ENCODE measurements around the gene RAC3. TPM values are rescaled to one million over a fixed set of nuclear protein-coding genes. Genes with fewer than 3 reads are reported as not detected.

Gene RAC3
- total and polyA plus RNA-seq, 9 donors, result 7.2 to 15.3 (median 11.2) TPM

GRCh38 chr17:82077617-82078358, 46.3 kb downstream of the RAC3 start:
- Histone ChIP-seq H3K36me3 (ENCODE audit: control insufficient read depth, insufficient read depth, low read length) (peaks cover 39% of the 10 kb centered on the region), H3K27me3 (ENCODE audit: control insufficient read depth, insufficient read depth, low read length) (no peaks in the 10 kb centered on the region), H3K27ac (ENCODE audit: low read length) (no peak overlapping the region), H3K9me3 (replicated peaks; ENCODE audit: control insufficient read depth, low read depth, low read length) (no peaks in the 10 kb centered on the region), H3K4me1 (ENCODE audit: control insufficient read depth, insufficient read depth, low read length) (peaks cover 20% of the 10 kb centered on the region), H3K4me3 (ENCODE audit: low read length) (no peak overlapping the region)
- 59% methylated on average over 14 of the region's 28 CpGs for WGBS (ENCODE audit: insufficient coverage)
- peak; percentile 76 for DNase-seq

DNA sequence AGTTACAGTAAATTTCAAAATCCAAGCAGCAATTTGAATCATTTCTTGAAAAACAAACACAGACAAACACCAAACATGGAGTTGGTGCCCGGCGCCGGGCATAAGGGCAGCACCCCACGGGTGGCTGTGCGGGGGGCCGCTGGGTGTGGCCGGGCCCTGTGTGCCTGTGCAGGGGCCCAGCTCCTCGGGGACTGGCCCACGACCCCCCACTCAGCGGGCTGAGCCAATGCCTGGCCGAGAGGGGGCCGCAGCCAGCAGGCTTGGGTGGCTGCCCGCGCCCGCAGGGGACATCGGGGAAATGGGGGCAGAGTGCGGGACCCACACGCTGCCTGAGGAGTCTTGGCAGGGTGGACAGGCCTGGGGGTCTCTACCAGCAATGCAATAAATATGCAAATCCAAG, 47.0 kb downstream of the RAC3 start:
- H3K4me1 ChIP-seq (ENCODE audit: control insufficient read depth, insufficient read depth, low read length), result peaks cover 20% of the 10 kb centered on the region
- H3K4me3 ChIP-seq (ENCODE audit: low read length), result no peak overlapping the region
- WGBS (ENCODE audit: insufficient coverage), result 92% methylated on average over 11 of the region's 18 CpGs
- H3K36me3 ChIP-seq (ENCODE audit: control insufficient read depth, insufficient read depth, low read length), result peaks cover 45% of the 10 kb centered on the region
- no peaks in the 10 kb centered on the region for H3K27me3 ChIP-seq (ENCODE audit: control insufficient read depth, insufficient read depth, low read length)
- no peak for DNase-seq
- no peak overlapping the region for H3K27ac ChIP-seq (ENCODE audit: low read length)
- no peaks in the 10 kb centered on the region for H3K9me3 ChIP-seq (replicated peaks; ENCODE audit: control insufficient read depth, low read depth, low read length)

DNA sequence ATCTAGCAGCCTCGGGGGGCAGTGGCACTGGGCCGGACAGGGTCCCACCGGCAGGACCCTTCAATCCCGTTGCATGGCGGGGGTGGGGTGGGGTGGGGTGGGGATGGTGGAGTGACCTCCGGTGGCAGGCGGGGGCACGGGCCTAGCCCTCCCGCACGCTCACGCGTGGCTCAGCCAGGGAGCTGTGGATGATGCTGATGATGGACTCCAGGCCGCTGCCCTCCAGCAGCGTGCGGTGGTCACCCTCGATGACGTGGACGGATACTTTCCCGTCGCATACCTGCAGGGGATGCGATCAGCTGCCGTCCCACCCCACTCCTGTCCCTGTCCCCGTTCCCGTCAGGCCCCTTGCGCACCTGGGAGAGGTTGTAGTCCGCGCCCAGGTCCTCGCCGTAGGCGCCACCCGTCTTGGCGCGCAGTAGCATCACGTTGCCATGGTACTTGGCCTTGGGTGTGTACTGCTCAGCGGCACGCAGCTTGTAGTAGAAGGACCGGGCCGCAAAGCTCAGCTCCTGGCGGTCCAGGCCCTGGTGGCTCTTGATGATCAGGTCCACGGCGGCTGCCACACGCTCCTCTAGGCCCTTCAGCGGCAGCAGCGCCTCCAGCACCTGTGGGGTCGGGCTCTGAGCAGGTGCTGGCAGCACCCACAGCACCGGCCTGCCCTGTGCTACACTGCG, 47.7 kb downstream of the RAC3 start:
- 90% methylated on average over 37 of the region's 47 CpGs for WGBS (ENCODE audit: insufficient coverage)
- Histone ChIP-seq H3K9me3 (replicated peaks; ENCODE audit: control insufficient read depth, low read depth, low read length) (no peaks in the 10 kb centered on the region), H3K36me3 (ENCODE audit: control insufficient read depth, insufficient read depth, low read length) (peaks cover 52% of the 10 kb centered on the region), H3K27me3 (ENCODE audit: control insufficient read depth, insufficient read depth, low read length) (no peaks in the 10 kb centered on the region), H3K27ac (ENCODE audit: low read length) (no peak overlapping the region), H3K4me3 (ENCODE audit: low read length) (no peak overlapping the region), H3K4me1 (ENCODE audit: control insufficient read depth, insufficient read depth, low read length) (peaks cover 20% of the 10 kb centered on the region)
- no peak for DNase-seq

DNA sequence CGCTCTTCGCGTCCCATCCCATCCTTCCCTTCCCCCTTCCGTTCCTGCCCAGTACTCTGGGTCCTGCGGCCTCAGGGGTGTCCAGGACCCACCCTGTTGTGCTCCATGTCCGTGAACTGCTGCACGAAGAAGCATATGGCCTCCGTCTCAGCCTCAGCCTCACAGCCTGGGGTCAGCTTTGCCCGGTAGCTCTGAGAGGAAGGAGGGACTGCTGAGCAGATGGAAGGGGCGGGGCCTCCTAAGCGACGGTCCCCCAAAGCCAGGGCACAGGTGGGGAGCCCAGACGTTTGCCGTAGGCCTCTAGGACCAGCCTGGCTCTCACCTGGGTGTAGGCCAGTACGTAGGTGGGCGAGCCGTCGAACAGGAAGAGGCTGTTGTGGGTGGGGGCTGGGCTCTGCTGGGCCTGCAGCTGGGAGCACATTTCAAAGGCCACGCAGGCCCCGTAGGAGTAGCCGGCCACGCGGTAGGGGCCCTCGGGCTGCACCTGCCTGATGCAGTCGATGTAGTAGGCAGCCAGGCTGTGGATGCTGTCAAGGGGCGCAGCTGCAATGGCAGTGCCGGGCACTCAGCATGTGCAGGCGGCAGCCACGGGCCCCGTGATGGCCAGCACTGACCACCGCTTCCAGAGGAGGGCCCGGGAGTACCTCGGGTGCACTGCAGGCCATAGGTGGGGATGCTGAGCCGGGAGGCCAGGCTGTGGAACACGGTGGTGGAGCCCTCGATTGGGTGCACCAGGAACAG, 48.7 kb downstream of the RAC3 start:
- WGBS (ENCODE audit: insufficient coverage), result 78% methylated on average over 33 of the region's 36 CpGs
- DNase-seq, result no peak
- Histone ChIP-seq H3K36me3 (ENCODE audit: control insufficient read depth, insufficient read depth, low read length) (peaks cover 63% of the 10 kb centered on the region), H3K27ac (ENCODE audit: low read length) (no peak overlapping the region), H3K27me3 (ENCODE audit: control insufficient read depth, insufficient read depth, low read length) (no peaks in the 10 kb centered on the region), H3K4me1 (ENCODE audit: control insufficient read depth, insufficient read depth, low read length) (peaks cover 20% of the 10 kb centered on the region), H3K9me3 (replicated peaks; ENCODE audit: control insufficient read depth, low read depth, low read length) (no peaks in the 10 kb centered on the region), H3K4me3 (ENCODE audit: low read length) (no peak overlapping the region)

DNA sequence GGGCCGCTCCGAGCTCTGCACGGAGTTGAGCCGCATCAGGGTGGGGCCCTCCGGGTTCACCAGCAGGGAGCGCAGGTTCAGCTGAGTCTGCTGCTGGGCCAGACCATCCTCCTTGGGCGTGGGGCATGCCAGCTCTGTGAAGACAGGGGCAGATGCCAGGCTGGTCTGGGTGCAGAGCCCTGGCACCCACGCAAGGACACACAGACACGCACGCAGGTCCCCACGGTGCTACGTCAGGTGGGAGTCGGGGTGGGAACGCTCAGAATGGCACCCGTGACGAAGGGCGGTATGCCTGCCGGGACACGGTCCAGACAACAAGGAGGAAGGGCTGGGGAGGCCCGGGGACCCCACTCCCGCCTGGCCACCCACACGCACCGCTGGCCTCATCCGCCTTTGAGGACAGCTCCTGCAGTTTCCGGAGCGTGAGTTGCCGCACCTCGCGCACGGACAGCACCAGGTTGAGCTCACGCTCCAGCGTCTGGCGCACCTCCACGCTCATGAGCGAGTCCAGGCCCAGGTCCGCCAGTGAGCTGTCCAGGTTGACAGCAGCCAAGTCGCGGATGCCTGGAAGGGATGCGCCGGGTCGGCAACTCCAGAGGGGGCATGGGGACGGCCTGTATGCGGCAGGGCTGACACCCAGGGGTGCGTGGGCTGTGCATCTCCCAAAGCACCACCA, 49.4 kb downstream of the RAC3 start:
- no peak overlapping the region for H3K27ac ChIP-seq (ENCODE audit: low read length)
- no peak overlapping the region for H3K4me3 ChIP-seq (ENCODE audit: low read length)
- H3K4me1 ChIP-seq (ENCODE audit: control insufficient read depth, insufficient read depth, low read length), result peaks cover 20% of the 10 kb centered on the region
- DNase-seq, result no peak
- no peaks in the 10 kb centered on the region for H3K9me3 ChIP-seq (replicated peaks; ENCODE audit: control insufficient read depth, low read depth, low read length)
- no peaks in the 10 kb centered on the region for H3K27me3 ChIP-seq (ENCODE audit: control insufficient read depth, insufficient read depth, low read length)
- H3K36me3 ChIP-seq (ENCODE audit: control insufficient read depth, insufficient read depth, low read length), result peaks cover 70% of the 10 kb centered on the region
- WGBS (ENCODE audit: insufficient coverage), result 88% methylated on average over 44 of the region's 44 CpGs

DNA sequence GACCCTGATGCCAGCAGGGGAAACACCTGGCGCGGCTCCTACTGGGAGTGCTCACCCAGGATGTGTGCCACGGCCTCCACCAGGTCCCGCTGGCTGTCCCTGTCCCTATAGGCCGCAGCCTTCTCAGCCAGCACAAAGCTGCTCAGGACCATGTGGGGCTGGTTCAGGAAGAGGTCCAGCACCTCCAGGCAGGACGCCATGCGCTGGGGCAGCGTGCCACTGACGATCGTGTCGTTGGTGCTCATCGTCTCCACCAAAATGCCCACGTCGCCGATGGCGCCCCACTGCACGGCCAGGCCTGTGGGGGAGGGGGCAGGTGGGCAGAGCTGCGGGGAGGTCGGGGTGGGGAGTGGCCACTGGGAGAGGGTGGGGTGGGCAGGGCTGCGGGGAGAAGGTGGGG, 50.1 kb downstream of the RAC3 start:
- Histone ChIP-seq H3K27ac (ENCODE audit: low read length) (no peak overlapping the region), H3K36me3 (ENCODE audit: control insufficient read depth, insufficient read depth, low read length) (peaks cover 76% of the 10 kb centered on the region), H3K4me1 (ENCODE audit: control insufficient read depth, insufficient read depth, low read length) (peaks cover 16% of the 10 kb centered on the region), H3K4me3 (ENCODE audit: low read length) (no peak overlapping the region), H3K27me3 (ENCODE audit: control insufficient read depth, insufficient read depth, low read length) (no peaks in the 10 kb centered on the region), H3K9me3 (replicated peaks; ENCODE audit: control insufficient read depth, low read depth, low read length) (no peaks in the 10 kb centered on the region)
- DNase-seq, result no peak
- 81% methylated on average over 20 of the region's 20 CpGs for WGBS (ENCODE audit: insufficient coverage)

DNA sequence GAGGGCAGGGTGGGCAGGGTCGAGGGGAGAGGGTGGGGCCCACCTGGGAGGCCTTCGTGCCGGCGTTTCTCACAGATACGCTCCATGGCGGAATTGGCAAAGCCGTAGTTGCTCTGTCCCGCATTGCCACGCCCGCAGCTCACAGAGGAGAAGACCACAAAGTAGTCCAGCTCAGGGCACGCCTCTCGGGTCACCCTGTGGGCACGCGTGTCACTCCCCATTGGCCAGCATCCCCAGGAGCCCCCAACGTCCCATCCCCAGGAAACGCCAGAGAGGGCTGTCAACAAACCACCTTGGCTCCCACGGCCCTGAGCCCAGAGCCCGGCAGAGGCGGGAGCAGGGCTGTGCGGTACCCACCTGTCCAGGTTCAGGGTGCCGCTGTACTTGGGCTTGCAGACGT, 50.5 kb downstream of the RAC3 start:
- H3K4me3 ChIP-seq (ENCODE audit: low read length), result no peak overlapping the region
- H3K27me3 ChIP-seq (ENCODE audit: control insufficient read depth, insufficient read depth, low read length), result no peaks in the 10 kb centered on the region
- no peak overlapping the region for H3K27ac ChIP-seq (ENCODE audit: low read length)
- peaks cover 80% of the 10 kb centered on the region for H3K36me3 ChIP-seq (ENCODE audit: control insufficient read depth, insufficient read depth, low read length)
- DNase-seq, result no peak
- peaks cover 12% of the 10 kb centered on the region for H3K4me1 ChIP-seq (ENCODE audit: control insufficient read depth, insufficient read depth, low read length)
- 84% methylated on average over 22 of the region's 22 CpGs for WGBS (ENCODE audit: insufficient coverage)
- no peaks in the 10 kb centered on the region for H3K9me3 ChIP-seq (replicated peaks; ENCODE audit: control insufficient read depth, low read depth, low read length)

DNA sequence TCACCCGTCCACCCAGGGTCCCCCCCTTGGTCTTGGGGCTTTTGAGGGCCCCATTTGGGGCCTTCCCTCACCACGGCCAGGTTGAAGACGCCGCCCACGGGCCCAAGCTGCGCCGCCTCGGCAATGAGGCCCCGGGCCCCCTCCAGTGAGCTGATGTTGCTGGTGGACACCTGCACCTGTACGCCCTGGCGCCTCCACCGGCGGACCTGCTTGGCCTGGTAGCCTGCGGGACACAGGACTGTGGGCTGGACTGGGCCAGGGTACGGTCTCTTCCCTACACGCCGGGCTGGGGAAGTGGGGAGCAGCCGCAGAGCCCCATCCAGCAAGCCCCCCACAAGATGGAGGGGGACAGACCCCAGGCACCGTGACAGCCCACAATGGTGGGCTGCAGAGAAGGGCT, 51.0 kb downstream of the RAC3 start:
- 93% methylated on average over 18 of the region's 19 CpGs for WGBS (ENCODE audit: insufficient coverage)
- Histone ChIP-seq H3K27ac (ENCODE audit: low read length) (no peak overlapping the region), H3K36me3 (ENCODE audit: control insufficient read depth, insufficient read depth, low read length) (peaks cover 85% of the 10 kb centered on the region), H3K4me1 (ENCODE audit: control insufficient read depth, insufficient read depth, low read length) (peaks cover 7% of the 10 kb centered on the region), H3K4me3 (ENCODE audit: low read length) (no peak overlapping the region), H3K9me3 (replicated peaks; ENCODE audit: control insufficient read depth, low read depth, low read length) (no peaks in the 10 kb centered on the region), H3K27me3 (ENCODE audit: control insufficient read depth, insufficient read depth, low read length) (no peaks in the 10 kb centered on the region)
- DNase-seq, result no peak

DNA sequence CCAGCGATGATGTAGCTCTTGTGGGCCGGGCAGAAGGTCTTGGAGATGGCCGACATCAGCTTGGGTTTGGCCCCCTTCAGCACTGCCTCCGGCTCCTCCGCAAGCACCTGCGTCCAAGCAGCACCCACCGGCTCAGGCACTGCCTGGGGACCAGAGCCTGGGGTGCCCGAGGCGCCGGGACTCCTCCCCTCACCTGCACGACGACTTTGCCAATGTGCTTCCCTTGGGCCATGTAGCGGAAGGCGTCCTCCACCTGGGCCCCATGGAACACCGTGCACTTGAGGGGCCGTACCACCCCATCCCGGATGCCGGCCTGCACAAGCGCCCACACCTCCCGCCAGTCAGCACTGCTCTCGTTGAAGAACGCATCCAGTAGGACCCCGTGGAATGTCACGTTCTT, 51.5 kb downstream of the RAC3 start:
- H3K9me3 ChIP-seq (replicated peaks; ENCODE audit: control insufficient read depth, low read depth, low read length), result no peaks in the 10 kb centered on the region
- H3K4me1 ChIP-seq (ENCODE audit: control insufficient read depth, insufficient read depth, low read length), result peaks cover 2% of the 10 kb centered on the region
- 91% methylated on average over 20 of the region's 24 CpGs for WGBS (ENCODE audit: insufficient coverage)
- no peak overlapping the region for H3K4me3 ChIP-seq (ENCODE audit: low read length)
- no peak overlapping the region for H3K27ac ChIP-seq (ENCODE audit: low read length)
- DNase-seq, result no peak
- peaks cover 88% of the 10 kb centered on the region for H3K36me3 ChIP-seq (ENCODE audit: control insufficient read depth, insufficient read depth, low read length)
- no peaks in the 10 kb centered on the region for H3K27me3 ChIP-seq (ENCODE audit: control insufficient read depth, insufficient read depth, low read length)
